ENCODE data around the gene SEMA3A.
A peak's percentile ranks its signal among the peaks of the same experiment; 100 is the strongest.
"Not testable (repeated sequence)": the region's sequence is repeated elsewhere in the genome, so short reads cannot be mapped to it uniquely, and the experiment has no call there.

SEMA3A gene

DNA sequence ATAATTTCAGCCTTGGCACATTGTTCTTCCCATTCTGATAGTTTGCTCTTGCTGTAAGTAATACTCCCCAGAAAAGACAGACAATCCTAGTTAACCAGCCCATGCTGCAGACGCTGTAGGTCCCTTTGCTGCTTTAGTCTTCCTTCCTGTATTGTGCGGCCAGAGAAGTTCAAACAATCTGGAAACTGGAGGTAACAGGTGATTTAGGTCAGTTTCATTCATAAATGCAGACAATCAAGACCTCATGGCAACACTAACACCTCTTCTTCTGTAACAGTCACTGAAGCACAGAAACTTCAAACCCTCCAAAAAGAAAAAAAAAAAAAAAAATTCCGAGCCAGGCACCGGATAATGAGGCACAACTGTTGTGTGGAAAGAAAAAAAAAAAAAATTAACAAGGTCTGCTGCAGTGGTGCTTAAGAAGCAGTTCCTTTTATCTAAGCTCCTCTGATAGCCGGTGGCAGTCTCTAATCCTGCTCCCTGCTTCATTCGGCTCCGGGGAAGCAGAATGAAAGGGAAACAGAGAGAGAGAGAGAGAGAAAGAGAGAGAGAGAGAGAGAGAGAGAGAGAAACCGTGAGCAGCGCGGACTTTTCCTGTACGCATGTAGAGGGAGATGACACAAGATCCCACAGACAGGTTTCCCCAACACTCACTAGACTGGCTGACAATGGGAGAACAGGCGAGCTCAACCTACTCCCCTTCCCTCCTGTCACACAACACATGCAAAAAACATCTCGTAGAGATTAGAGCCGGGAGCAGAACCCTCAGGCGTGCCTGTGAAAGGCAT, at the start of gene SEMA3A:
TSS of gene SEMA3A (minus strand) at position 306 of the 788 bp plus-strand sequence. CDS start at position 103, 203 bp downstream.
- DNase-seq (ENCODE audit: low spot score), result peak; percentile 1

DNA sequence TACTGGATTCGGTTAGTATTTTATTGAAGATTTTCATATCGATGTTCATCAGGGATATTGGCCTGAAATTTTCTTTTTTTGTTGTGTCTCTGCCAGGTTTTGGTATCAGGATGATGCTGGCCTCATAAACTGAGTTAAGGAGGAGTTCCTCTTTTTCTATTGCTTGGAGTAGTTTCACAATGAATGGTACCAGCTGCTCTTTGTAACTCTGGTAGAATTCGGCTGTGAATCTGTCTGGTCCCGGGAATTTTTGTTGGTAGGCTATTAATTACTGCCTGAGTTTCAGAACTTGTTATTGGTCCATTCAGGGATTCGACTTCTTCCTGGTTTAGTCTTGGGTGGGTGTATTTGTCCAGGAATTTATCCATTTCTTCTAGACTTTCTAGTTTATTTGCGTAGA, 48.4 kb upstream of the SEMA3A start:
- not testable (repeated sequence) for DNase-seq (ENCODE audit: low spot score)

DNA sequence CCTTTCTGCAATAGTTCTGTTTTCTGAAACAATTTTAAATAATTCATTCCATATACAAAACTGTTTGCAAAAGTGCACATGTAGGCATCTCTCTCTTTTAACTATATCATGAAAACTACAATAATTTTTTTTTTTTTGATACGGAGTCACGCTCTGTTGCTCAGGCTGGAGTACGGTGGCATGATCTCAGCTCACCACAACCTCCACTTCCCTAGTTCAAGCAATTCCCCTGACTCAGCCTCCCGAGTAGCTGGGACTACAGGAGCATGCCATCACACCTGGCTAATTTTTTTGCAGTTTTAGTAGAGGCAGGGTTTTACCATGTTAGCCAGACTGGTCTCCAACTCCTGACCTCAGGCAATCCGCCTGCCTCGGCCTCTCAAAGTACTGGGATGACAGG, 44.0 kb upstream of the SEMA3A start:
- DNase-seq (ENCODE audit: low spot score), result no peak

DNA sequence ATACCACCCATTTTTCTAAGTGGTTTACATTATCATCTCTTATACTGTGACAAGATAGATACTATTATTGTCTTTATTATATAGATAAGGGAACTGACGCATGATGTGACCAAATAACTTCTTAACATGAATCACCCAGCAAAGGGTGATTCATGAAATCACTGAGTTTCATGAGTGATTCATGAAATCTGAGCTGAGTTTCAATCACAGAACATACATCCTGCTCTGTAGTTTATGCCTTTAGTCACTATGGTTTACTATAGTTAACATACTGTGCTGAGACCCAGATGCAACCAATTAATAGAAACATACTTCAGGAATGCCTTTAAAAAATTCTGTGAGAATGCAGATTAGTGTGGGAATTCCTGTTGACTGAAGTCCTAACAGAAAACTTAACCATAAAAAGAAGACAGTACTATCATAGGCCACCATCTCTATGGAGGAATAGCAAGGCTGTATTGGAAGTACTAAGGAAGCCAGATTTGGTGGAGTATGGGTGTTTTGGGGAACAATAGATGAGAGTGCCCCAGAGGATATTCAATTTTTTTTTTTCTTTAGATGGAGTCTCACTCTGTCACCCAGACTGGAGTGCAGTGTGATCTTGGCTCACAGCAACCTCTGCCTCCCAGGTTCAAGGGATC, 43.1 kb upstream of the SEMA3A start:
- no peak for DNase-seq (ENCODE audit: low spot score)

DNA sequence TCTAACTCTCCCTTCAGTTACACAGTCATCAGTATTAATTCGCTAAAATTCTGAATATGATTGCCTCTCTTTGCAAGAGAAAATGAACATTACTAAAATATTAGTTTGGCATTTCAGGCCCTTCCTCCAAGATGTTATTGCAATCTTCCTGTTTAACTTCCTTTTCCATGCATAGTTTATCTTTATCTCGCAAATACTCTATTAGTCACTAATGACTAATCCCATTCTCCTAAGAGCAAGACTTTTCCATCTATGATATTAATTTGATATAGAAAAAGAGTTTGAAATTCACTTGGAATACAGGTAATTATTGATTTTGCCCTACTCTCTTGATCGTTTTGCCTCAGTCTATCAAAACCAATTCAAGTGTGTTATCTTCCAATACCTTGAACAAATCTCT, 41.8 kb upstream of the SEMA3A start:
- DNase-seq (ENCODE audit: low spot score), result no peak

DNA sequence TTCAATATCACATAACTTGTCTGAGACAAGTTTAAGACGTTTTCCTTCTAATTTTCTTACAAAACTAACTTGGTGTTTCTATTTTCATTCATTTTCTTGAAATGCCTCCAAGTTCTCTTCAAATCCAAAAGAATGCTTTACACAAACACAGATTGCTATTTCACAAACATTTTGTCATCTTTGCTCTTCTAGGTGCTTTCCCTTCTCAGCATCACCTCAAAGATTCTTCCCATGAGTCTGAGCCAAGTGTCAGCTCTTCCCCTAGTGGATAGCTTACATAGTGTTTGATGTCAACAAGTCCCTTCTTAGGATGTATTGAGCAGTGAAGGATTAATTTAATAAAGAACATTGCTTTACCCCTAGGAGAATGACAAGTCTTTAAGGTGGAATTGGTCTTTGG, 38.1 kb upstream of the SEMA3A start:
- no peak for DNase-seq (ENCODE audit: low spot score)

DNA sequence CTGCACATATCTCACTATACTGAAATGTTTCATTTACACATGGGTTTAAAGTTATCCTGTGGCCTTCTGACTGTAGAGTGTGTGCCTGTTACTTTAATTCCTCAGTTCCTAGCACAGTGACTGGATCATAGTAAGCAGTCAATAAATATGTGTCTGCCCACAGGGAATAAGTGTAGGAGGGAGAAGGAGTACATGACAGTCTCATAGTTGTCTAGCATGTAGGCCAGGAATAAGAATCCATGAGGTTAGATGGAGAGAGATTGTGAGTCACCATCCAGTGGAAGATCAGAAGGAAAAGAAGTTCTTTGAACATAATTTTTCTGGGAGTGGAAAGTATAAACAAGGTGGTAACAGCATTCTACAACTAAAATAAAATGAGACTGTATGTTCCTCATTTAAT, 36.6 kb upstream of the SEMA3A start:
- no peak for DNase-seq (ENCODE audit: low spot score)

DNA sequence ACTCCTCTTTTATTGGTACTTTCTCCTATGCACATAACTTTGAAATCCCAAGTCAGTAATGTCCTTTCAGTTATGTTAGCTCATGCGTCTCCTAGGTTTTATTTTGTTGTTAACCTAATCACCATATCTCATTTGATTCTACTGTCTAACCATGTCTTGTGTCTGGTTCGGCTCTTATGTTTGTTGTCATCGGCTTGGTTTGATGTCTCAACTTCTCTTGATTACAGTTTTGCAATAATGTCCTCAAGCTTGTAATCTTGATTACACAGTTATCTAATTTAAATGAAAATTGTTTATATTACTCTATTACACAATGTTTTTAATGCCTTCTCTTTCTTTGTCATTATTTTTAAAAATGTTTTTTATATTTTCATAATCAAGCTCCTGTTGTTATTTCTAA, 35.9 kb upstream of the SEMA3A start:
- DNase-seq (ENCODE audit: low spot score), result no peak

DNA sequence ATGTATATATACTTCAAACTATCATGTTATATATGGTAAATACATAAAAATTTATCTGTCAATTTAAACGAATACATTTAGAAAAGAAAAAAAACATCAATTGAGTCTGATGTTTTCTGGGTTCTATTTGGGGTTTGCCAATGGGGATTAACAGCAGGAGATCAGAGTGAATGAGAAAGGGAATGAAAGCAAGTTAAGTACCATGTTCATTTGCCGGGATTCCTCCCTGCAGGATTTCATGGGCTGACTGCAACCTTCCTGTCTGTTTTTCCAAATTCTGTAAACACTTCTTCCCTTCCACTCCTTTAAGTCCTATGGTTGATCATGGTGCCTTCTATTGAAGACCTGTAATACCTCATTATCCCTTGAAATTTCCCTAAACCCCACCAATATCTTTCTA, 33.9 kb upstream of the SEMA3A start:
- no peak for DNase-seq (ENCODE audit: low spot score)

DNA sequence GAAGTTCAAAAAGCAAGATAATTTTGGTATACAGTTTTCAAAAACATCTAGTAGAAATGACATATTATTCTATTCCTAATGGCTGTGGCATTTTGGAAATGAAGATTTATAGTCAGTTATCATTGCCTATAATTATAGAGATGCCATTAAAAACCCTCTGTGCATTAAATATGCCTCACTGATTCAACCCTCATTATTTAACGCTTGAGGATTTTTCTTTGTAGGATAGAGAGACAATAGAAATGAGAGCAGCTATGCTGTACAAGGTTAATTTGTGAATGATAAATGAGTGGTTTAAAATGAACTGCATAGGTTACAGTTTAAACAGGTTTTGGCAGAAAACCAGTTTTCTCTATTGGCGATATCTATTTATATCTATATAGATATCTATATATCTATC, 32.2 kb upstream of the SEMA3A start:
- no peak for DNase-seq (ENCODE audit: low spot score)

DNA sequence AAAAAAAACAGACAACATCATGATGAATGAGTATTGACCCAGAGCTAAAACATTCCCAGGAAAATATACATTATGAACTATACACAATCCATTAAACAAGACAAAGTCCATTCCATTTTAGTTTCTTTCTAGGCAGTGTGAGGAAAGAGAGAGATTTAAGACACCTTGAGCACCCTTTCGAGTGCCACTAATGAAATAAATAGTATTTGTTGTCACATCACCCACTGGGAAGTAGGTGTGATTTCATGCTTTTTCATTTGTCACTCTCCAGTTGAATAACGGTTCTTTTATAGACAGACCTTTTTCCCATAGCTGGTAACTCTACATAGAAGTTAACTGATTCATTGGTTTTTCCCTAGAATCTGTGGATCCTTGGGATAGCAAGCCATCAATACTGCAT, 29.9 kb upstream of the SEMA3A start:
- no peak for DNase-seq (ENCODE audit: low spot score)

DNA sequence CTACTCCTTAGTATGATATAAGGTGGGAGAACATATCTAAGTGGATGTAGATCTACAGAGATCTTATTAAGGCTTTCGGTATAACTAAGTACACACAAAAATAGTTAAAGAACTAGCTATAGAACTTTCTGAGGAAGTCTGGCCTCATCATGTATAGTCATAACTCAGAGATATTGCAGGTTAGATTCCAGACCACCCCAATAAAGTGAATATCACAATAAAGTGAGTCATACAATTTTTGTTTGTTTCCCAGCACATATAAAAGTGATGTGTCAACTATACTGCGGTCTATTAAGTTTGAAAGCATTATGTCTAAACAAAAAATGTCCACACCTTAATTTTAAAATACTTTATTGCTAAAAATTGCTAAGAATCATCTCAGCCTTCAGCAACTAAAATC, 24.7 kb upstream of the SEMA3A start:
- DNase-seq (ENCODE audit: low spot score), result no peak

DNA sequence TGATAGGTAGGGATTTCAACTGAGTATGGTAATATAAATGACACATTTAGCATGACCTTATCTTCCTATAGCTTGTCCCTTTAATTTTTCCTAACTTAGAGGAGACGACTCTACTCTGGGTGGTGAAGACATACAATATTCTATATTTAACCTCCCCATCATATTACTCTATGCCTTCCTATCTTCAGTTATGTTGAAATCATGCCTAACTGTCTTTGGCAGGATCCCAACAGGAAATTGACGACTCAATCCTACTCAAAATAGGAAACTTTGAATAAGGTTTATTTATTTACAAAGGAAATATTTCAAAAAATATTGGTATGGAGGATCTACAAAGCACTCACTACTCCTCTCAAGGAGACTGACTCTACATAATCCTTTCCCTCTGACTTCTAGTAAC, 24.1 kb upstream of the SEMA3A start:
- DNase-seq (ENCODE audit: low spot score), result no peak

DNA sequence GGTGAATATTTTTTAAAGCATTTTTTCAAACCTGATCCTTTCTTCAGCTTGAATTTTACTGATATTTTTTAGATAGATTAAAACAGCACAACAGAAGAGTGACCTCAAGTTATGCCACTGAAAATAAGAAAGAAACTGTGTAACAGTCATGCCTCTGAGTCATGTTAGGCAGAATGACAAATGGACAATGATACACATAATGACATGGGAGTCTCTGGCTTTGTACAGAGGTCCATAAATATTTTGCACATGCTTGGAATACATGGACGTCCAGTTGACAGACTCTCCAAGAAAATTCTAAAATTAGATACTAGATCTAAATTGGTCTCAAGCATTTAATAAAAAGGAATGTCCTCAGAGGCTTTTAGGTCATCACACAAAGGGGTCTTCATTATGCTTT, 21.9 kb upstream of the SEMA3A start:
- no peak for DNase-seq (ENCODE audit: low spot score)

DNA sequence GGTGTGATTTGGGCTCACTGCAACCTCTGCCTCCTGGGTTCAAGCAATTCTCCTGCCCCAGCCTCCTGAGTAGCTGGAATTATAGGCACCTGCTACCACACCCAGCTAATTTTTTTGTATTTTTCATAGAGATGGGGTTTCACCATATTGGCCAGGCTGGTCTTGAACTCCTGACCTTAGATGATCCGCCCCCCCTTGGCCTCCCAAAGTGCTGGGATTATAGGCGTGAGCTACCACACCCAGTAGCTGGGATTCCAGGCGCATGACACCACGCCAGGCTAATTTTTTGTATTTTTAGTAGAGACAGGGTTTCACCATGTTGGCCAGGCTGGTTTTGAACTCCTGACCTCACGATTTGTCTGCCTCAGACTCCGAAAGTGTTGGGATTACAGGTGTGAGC, 20.2 kb upstream of the SEMA3A start:
- not testable (repeated sequence) for DNase-seq (ENCODE audit: low spot score)

DNA sequence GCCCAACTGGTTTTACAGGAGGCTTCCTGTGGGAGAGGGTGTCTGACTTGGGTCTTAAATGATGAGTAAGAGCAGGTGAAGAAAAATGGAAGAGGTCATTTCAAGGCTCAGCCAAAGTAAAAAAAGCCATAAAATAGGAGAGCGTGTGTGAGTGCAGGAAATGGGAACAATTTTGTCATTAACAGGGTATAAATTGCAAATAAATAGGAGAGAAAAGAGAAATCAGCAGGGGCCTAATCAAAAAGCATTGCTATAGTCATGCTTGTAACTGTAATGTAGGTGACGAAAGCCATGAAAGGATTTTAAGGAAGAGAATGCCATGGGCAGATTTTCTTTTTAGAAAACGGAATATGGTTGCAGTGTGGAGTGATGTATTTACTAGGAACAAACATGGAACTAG, 15.7 kb upstream of the SEMA3A start:
- DNase-seq (ENCODE audit: low spot score), result no peak

DNA sequence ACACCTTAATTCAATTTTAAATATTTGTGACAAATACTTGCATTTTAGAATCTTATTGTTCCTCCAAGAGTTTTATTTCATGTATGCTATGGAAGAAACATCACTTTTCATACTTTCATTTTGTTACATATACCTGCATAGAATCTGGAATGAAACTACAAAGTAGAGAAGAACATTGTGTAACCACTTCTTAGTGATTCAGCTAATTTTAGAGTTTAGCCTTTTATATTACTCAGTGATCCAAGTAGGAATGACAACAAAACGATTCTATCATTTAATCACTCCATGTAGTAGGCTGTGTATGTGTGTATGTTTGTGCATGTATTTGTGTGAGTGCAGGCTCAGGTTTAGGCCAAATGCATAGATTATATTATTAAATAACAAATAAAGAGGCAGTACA, 14.4 kb upstream of the SEMA3A start:
- DNase-seq (ENCODE audit: low spot score), result no peak

DNA sequence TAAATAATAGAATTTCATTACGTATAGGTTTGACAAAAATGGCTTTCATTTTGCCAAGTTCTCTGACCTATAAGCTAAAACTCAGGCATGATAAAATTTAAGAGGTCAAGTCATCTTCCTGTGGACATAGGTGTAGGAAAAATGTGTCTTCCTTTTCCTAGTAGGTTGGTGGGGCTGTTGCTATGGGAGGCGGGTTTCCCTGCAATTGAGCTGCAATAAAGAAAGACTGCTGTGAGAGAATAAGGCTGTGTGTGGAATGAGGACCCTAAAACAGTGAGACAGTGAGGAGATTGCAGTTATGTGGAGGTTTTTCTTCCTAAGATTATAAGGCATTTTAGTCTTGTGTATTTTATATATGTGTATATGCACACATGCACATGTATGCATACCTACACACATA, 13.0 kb upstream of the SEMA3A start:
- DNase-seq (ENCODE audit: low spot score), result no peak

DNA sequence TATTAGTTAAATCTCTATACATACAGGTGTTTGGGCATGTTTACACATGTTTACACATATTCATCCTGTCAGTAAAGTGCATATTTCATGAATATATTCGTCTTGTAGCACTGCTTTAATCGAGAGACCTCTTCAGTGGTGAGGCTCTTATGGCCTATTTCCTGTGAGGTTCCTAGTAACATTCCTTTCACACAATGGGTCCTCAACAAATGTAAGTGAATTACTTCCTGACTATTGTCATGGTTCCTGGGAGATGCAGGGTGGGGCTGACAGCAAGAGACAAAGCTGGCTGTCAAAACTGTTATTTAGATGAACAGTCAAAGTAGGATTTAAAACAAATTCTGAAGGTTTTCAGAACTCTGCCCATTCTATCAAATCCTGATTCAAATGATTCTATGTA, 12.4 kb upstream of the SEMA3A start:
- DNase-seq (ENCODE audit: low spot score), result no peak

DNA sequence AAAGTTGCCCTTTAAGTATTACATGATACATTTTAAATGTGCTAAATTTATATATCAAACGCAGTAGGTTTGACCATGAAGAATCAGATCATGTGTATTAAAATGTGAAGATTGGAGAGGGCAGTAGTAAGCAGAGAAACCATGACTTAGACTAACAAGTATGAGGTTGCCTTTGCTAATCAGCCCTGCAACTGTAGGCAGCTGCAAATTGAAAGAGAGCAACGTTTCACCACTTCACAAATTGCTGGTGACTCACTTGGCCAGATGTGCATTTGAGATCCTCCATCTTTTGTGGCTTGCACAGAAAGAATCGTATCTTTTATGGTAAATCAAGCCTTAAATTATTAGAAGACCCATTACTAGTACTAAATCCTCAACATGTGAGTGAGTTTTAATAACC, 10.1 kb upstream of the SEMA3A start:
- no peak for DNase-seq (ENCODE audit: low spot score)

DNA sequence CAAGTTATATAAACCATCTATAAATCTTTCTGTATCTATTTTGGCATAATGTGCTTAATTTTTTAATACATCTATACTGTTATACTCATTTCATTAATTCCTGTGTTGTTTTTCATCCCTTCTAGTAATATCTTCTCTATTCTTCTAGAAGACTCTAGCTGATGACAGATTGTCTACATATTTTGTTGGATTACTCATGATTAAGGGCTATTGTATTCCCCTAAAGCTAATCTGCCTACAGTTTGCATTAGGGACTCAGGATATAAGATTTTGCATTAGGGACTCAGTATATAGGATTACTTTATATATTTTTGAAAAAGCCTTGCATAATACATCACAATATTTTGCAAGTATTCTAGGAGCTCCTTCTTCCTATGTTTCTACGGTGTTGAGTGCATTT, 8.3 kb upstream of the SEMA3A start:
- DNase-seq (ENCODE audit: low spot score), result no peak

DNA sequence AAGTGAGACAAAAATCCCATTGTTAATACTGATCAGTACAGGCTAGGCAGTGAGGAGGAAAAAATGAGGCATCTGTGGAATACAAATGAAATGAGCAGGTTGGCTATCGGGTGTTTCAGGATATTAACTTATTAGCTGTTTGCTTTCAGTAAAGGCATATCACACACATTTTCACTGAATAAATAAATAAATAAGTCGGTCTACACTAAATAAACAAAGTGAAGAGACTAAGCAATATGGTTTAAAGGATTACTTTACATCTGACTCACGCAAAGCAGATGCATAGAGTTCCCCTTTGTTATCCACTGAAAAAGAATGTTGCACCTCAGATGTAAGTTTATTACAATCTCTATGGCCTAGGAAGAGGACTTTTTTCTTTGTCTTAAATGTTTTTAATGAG, 6.3 kb upstream of the SEMA3A start:
- DNase-seq (ENCODE audit: low spot score), result no peak

DNA sequence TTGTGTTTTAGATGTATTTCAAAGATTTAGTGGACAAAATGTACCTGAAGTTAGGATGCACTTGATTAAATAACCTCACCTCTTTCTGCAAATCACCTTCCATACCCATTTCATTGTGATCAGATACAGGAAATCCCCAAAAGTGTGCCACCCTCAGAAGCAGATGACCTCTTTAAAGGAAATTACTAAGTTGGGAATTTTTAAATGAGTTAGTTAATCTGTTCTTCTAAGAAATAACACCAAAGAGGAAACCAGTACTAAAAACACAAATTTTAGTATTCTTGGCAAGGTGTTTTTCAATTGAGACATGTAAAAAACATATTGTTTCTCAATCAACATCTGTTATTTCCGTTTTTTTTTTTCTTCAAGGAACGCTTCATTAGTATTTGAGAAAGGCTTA, 4.6 kb upstream of the SEMA3A start:
- no peak for DNase-seq (ENCODE audit: low spot score)

DNA sequence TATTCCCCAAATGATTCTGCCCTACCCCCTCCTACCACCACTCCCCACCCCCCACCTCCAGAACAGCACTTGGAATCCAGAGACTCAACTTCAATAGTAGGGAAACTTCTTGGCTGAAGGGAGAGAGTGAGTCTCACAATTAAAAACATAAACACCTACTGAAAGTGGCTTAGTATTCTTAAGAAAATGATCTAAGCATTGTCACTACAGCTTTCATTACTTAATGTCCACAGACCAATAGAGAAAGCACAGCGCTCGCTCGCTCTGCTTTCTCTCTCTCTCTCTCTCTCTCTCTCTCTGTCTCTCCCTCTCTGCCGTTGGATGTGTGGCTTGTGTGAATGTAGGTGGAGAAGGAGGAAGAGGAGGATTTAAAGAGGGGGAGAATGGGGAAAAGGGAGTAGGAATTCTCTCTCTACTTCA, 1.5 kb upstream of the SEMA3A start:
- DNase-seq (ENCODE audit: low spot score), result no peak

All from CD4-positive, alpha-beta T cell treated with Interleukin-15 for 4 hours (primary cell).